Loucy (cell line): ENCODE results near the gene MPC1.

Source experiments
- CTCF ChIP-seq: fragments of 200-600 bp; sonication (generic); conservative IDR thresholded peaks from 2 replicates; pipeline ENCODE4 v1.5.1; 2014; ENCODE audit warnings: mild to moderate bottlenecking, antibody characterized with exemption, low read length
- EZH2phosphoT487 ChIP-seq: fragments of 200-600 bp; IDR thresholded peaks from 2 replicates; pipeline ENCODE4 v1.6.1; 2018; ENCODE audit warnings: antibody characterized with exemption, mild to moderate bottlenecking, moderate library complexity, borderline replicate concordance

DNA sequence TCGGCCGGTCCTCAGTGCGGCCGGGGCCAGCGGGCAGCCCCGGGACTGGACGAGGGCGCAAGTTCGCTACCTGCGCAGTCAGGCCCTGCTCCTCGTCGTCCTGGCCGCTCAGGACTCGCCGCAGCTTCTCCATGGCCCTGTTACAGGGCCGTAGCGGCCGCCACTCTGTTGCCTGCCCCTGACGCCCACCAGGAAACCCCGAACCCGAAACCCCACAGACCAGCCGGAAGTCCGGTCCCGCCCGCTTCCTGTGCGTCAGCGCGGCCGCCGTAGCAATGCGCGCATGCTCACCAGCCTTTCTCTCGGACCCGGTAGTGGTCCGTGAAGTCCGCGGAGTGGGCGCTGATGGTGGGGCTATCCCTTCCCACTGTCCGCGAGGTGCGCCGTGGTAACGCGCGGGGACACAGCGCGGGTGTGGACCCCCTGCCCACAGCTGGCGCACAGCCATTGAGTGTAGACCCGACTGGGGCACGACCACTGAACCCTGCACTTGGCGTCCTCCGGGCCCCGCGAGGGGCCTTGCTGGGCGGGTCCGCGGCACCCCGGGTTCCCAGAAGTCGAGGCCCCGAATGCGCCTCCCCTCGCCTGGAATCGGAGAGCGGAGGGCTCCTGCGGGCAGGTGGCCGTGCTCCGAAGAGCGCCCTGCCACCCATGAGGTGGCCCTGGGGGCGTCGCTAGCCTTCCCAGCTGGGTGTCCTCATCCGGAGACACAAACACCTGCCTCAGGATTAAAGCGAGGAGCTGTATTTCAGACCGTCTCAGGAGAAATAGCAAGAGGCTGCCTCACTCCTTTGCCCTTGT lies 40.2 kb downstream of the MPC1 start, which contains the start of gene SFT2D1:
- TF ChIP-seq EZH2phosphoT487 = no peak
- TF ChIP-seq CTCF = no peak
